ENCODE data around the gene PAEP. TPM values are rescaled to one million over a fixed set of nuclear protein-coding genes. Genes with fewer than 3 reads are reported as not detected.

Gene PAEP
- total RNA-seq, 4 donors from 2014 or later = not detected

DNA sequence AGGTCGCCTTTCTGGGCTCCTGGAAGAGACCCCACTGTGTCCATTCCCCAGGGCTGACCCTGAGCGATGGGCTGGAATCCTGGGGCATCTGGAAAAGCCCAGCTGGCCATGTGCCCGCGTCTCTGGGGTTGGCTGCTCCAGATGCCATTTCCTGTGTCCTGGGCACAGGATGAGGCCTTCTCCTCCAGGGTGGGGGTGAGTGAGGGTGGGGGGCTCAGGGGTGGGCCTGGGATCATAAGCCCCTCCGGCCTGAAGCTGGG is 30.7 kb downstream of the PAEP start:
- TF ChIP-seq, protein P1, sequence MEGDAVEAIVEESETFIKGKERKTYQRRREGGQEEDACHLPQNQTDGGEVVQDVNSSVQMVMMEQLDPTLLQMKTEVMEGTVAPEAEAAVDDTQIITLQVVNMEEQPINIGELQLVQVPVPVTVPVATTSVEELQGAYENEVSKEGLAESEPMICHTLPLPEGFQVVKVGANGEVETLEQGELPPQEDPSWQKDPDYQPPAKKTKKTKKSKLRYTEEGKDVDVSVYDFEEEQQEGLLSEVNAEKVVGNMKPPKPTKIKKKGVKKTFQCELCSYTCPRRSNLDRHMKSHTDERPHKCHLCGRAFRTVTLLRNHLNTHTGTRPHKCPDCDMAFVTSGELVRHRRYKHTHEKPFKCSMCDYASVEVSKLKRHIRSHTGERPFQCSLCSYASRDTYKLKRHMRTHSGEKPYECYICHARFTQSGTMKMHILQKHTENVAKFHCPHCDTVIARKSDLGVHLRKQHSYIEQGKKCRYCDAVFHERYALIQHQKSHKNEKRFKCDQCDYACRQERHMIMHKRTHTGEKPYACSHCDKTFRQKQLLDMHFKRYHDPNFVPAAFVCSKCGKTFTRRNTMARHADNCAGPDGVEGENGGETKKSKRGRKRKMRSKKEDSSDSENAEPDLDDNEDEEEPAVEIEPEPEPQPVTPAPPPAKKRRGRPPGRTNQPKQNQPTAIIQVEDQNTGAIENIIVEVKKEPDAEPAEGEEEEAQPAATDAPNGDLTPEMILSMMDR (IDR thresholded peaks at IDR 0.05; ENCODE audit: low read depth) = no peak

DNA sequence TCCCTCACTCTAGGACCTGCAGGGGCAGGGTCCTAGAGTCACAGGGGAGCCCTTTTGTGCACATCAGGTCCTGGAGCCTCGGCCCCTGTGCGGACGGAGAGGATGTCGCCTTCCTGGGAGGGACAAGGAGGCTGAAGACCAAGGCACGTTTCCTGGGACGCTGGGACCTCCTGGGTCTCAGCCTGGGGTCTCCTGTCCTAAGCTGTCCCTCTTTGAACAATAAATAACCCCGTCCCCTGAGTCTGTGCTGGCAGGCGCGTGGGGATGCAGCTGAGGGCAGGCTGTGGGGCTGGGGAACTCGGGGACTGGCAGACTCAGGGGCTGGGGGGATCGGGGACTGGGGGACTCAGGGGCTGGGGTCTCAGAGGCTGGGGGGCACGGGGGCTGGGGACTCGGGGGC is 31.1 kb downstream of the PAEP start:
- TF ChIP-seq, protein P1 (IDR thresholded peaks at IDR 0.05; ENCODE audit: low read depth) = no peak

- TF ChIP-seq, protein P1 (IDR thresholded peaks at IDR 0.05; ENCODE audit: low read depth) = no peak
These were observed 34.7 kb downstream of the PAEP start for GRCh38 chr9:135596211-135596610.

DNA sequence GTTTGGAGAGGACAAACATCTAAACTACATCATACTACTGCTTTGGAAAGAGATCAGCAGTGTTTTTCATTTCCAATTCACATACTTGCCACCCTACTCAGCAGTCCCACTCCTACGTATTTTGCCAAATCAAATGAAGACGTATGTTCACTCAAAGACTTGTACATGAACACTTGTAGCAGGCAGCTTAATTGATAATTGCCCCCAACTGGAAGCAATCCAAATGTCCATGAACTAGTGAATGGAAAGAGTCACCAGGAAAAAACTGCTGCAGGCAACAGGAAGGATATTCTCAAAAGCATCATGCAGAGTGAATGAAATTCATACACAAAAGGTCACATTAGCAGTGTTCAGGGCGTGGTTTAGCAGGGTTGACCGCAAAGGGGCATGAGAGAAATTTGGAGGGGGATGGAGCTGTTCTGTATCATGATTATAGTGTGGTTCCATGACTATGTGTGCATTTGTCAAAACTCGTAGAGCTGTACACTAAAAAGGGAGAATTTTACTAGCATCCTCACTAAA is 38.8 kb downstream of the PAEP start:
- TF ChIP-seq, protein P1 (IDR thresholded peaks at IDR 0.05; ENCODE audit: low read depth) = no peak

GRCh38 chr9:135601988-135602387 is 40.4 kb downstream of the PAEP start:
- TF ChIP-seq, protein P1 (IDR thresholded peaks at IDR 0.05; ENCODE audit: low read depth) = no peak

- TF ChIP-seq, protein P1 (IDR thresholded peaks at IDR 0.05; ENCODE audit: low read depth) = no peak
These were observed 41.4 kb downstream of the PAEP start for GRCh38 chr9:135602789-135603481.

GRCh38 chr9:135604437-135605237 is 43.1 kb downstream of the PAEP start:
- TF ChIP-seq, protein P1 (IDR thresholded peaks at IDR 0.05; ENCODE audit: low read depth) = no peak
